ENCODE results near the gene ZNF317.

Gene ZNF317

GRCh38 chr19:9165261-9165660, 25.1 kb downstream of the ZNF317 start:
- no peak for TF ChIP-seq CTCF (IDR thresholded peaks at IDR 0.05; ENCODE audit: low read depth, low read length)
- no peak overlapping the region for H3K4me3 ChIP-seq (ENCODE audit: low read depth, low read length)
- no peak for DNase-seq (ENCODE audit: low read depth, low spot score)
- in situ Hi-C loops (cut with HindIII; ENCODE audit: low sequenced_read_pairs): no loop called here

DNA sequence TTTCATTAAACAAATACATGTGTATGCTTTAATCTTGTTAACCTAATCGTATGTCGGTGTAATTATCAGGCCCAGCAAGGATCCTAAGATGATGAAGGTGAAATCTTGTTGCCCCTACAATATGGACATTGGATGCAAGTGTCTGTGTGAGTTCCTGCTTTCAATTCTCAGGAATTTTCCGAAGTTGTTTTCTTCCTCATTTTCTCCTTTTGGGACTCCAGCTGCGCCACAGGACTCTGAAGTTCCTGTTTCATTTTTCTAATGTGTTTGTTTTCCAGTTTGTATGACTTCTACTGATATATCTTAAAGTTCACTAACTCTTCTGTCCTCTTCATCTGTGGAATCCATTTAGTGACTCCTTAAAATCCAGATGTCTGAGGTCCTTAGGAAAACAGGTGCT, 26.6 kb downstream of the ZNF317 start:
- H3K4me3 ChIP-seq (ENCODE audit: low read depth, low read length): no peak overlapping the region
- no peak for TF ChIP-seq CTCF (IDR thresholded peaks at IDR 0.05; ENCODE audit: low read depth, low read length)
- DNase-seq (ENCODE audit: low read depth, low spot score): no peak
- in situ Hi-C loops (cut with HindIII; ENCODE audit: low sequenced_read_pairs): no loop called here

DNA sequence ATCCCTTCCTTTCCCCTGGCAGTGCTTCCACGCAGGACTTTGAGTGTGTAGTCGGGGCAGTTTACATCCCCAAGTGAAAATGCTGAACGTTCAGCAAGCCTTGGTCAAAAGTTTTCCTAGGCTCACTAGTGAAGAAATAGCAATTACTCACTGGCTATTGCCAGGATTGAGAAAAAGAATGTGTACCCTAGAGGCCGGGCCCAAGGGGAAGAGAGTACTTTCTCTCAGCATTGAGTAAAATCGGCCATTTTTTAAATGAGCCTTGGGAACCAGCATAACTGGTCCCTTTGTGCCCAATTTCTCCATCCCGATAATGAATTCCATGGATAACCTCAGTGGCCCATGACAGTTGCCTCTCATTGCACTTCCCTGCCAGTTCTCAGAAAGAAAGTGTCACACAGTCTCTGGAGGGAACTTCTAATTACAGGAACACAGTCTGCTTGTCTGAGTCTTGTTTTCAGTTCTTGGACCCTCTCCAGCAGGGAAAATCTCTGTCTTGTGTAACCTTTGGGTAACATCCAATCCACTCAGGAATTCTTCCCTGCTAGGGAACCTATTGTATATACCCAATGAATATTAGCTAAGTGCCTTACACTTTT, 31.3 kb downstream of the ZNF317 start:
- in situ Hi-C loops (cut with HindIII; ENCODE audit: low sequenced_read_pairs): no loop called here
- no peak for TF ChIP-seq CTCF (IDR thresholded peaks at IDR 0.05; ENCODE audit: low read depth, low read length)
- no peak for DNase-seq (ENCODE audit: low read depth, low spot score)
- H3K4me3 ChIP-seq (ENCODE audit: low read depth, low read length): no peak overlapping the region

DNA sequence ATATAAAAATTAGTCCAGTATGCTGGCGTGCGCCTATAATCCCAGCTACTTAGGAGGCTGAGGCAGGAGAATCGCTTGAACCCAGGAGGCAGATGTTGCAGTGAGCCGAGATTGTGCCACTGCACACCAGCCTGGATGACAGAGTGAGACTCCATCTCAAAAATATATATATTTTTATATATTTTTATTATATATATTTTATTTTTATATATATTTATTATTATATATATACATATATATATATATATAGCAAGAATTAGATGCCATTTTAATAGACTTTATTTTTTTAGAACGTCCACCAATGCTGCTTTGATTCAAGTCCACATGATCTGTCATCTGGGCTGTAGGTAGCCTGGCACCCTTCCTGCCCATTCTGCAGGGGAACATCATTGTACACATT, 35.1 kb downstream of the ZNF317 start:
- DNase-seq (ENCODE audit: low read depth, low spot score): no peak
- no peak overlapping the region for H3K4me3 ChIP-seq (ENCODE audit: low read depth, low read length)
- in situ Hi-C loops (cut with HindIII; ENCODE audit: low sequenced_read_pairs): no loop called here
- no peak for TF ChIP-seq CTCF (IDR thresholded peaks at IDR 0.05; ENCODE audit: low read depth, low read length)

GRCh38 chr19:9178901-9179300, 38.7 kb downstream of the ZNF317 start, which contains the start of gene OR7D2:
Gene OR7D2 (plus strand): TSS chr19:9178979. CDS start chr19:9185782, 6,803 bp downstream.
- DNase-seq (ENCODE audit: low read depth, low spot score): no peak
- no peak for TF ChIP-seq CTCF (IDR thresholded peaks at IDR 0.05; ENCODE audit: low read depth, low read length)
- in situ Hi-C loops (cut with HindIII; ENCODE audit: low sequenced_read_pairs): no loop called here
- no peak within 1 kb of the TSS for H3K4me3 ChIP-seq (ENCODE audit: low read depth, low read length)

- no peak overlapping the region for H3K4me3 ChIP-seq (ENCODE audit: low read depth, low read length)
- no peak for DNase-seq (ENCODE audit: low read depth, low spot score)
- TF ChIP-seq CTCF (IDR thresholded peaks at IDR 0.05; ENCODE audit: low read depth, low read length): no peak
- in situ Hi-C loops (cut with HindIII; ENCODE audit: low sequenced_read_pairs): no loop called here
Measured at GRCh38 chr19:9183000-9183399, 42.8 kb downstream of the ZNF317 start.
